ENCODE results near the gene KIAA1328. TPM values are rescaled to one million over a fixed set of nuclear protein-coding genes. Genes with fewer than 3 reads are reported as not detected.
A peak's percentile ranks its signal among the peaks of the same experiment; 100 is the strongest.

The KIAA1328 gene
- total RNA-seq, 2 donors from 2014 or later = 14.4 to 22.7 TPM

DNA sequence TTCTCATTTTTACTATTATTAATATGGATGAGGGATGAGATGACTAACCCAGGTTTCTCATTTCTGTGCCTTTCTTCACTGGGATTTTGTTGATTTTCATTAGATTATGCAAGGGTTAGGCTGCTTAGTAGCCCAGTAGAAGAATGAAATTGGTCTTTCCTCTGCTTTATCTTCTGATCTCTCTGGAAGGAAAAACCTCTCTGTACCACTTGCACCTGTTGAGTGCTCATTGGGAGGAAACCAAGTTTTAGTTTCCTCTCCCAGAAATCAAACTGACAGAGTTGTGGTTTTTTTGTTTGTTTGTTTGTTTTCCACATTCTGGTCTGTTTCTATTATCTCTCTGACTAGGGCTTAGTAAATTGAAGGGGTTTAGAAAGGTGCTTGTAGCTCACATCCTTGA lies 60.8 kb downstream of the KIAA1328 start:
- TF ChIP-seq, protein P1, sequence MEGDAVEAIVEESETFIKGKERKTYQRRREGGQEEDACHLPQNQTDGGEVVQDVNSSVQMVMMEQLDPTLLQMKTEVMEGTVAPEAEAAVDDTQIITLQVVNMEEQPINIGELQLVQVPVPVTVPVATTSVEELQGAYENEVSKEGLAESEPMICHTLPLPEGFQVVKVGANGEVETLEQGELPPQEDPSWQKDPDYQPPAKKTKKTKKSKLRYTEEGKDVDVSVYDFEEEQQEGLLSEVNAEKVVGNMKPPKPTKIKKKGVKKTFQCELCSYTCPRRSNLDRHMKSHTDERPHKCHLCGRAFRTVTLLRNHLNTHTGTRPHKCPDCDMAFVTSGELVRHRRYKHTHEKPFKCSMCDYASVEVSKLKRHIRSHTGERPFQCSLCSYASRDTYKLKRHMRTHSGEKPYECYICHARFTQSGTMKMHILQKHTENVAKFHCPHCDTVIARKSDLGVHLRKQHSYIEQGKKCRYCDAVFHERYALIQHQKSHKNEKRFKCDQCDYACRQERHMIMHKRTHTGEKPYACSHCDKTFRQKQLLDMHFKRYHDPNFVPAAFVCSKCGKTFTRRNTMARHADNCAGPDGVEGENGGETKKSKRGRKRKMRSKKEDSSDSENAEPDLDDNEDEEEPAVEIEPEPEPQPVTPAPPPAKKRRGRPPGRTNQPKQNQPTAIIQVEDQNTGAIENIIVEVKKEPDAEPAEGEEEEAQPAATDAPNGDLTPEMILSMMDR (IDR thresholded peaks at IDR 0.05) = no peak
- no peaks in the 10 kb centered on the region for H3K9me3 ChIP-seq
- no peaks in the 10 kb centered on the region for H3K27me3 ChIP-seq (replicated peaks; ENCODE audit: insufficient read depth)
- H3K4me3 ChIP-seq = no peak overlapping the region
- peak overlapping the region; percentile 7 to 72 for H3K27ac ChIP-seq
- H3K4me1 ChIP-seq (ENCODE audit: control insufficient read depth in 1 of 2, low read depth in 2 of 2) = peaks cover 23 to 32% of the 10 kb centered on the region in 2 donors
- DNase-seq (ENCODE audit: low spot score) (no peak), ATAC-seq (ENCODE audit: insufficient number of reproducible peaks, low FRiP score, low read depth) (no peak)
- no peaks in the 10 kb centered on the region for H3K36me3 ChIP-seq

DNA sequence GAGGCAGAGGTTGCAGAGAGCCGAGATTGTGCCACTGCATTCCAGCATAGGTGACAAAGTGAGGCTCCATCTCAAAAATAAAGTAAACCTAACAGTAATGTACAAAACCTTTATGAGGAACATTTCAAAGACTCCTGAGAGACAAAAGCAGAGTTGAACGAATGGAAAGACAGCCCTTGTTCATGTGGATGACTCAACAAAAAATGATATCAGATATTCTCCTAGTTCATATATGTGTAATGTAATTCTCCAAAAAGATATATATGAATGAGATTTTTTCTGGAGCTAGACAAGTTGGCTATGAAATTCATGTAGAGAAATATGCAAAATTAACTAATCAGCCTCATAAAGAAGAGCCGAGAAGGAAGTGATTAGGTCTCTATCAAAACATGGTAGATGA lies 61.7 kb downstream of the KIAA1328 start:
- peaks cover 23 to 32% of the 10 kb centered on the region in 2 donors for H3K4me1 ChIP-seq (ENCODE audit: control insufficient read depth in 1 of 2, low read depth in 2 of 2)
- TF ChIP-seq, protein P1 (IDR thresholded peaks at IDR 0.05) = no peak
- no peaks in the 10 kb centered on the region for H3K27me3 ChIP-seq (replicated peaks; ENCODE audit: insufficient read depth)
- H3K9me3 ChIP-seq = no peaks in the 10 kb centered on the region
- H3K4me3 ChIP-seq = no peak overlapping the region
- no peak for DNase-seq (ENCODE audit: low spot score)
- H3K36me3 ChIP-seq = no peaks in the 10 kb centered on the region
- no peak overlapping the region for H3K27ac ChIP-seq
- ATAC-seq (ENCODE audit: insufficient number of reproducible peaks, low FRiP score, low read depth) = no peak

DNA sequence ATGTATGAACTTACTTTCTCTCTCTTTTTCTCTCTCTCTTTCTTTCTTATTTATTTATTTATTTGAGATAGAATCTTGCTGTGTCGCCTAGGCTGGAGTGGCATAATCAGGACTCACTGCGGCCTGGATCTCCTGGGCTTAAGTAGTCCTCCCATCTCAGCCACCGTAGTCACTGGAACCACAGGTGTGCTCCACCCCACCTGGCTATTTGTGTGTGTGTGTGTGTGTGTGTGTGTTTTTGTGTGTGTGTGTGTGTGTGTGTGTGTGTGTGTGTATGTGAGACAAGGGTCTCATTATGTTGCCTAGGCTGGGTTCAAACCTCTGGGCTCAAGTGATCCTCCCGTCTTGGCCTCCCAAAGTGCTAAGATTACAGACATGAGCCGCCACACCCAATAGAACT lies 64.3 kb downstream of the KIAA1328 start:
- Histone ChIP-seq H3K4me1 (ENCODE audit: control insufficient read depth in 1 of 2, low read depth in 2 of 2) (peaks cover 12 to 16% of the 10 kb centered on the region in 2 donors), H3K4me3 (no peak overlapping the region), H3K36me3 (no peaks in the 10 kb centered on the region), H3K27ac (no peak overlapping the region), H3K9me3 (no peaks in the 10 kb centered on the region), H3K27me3 (replicated peaks; ENCODE audit: insufficient read depth) (no peaks in the 10 kb centered on the region)
- no peak for ATAC-seq (ENCODE audit: insufficient number of reproducible peaks, low FRiP score, low read depth)
- no peak for DNase-seq (ENCODE audit: low spot score)
- TF ChIP-seq, protein P1 (IDR thresholded peaks at IDR 0.05) = no peak

DNA sequence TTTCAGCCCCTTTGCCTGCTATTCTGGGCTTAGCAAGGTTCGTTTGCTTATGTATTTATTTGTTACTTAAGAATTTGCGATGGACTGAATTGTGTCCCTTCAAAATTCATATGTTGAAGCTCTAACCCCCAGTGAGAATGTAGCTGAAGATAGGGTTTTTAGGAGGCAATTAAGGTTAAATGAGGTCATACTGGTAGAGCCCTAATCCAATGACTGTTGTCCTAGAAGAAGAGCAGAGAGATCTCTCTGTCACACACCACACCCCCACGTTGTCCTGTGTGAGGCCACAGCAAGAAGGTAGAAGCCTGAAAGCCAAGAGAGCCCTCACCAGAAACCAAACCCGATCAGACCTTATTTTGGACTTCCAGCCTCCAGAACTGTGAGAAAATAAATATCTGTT lies 66.7 kb downstream of the KIAA1328 start:
- H3K4me1 ChIP-seq (ENCODE audit: control insufficient read depth in 1 of 2, low read depth in 2 of 2) = no peaks in the 10 kb centered on the region
- H3K27me3 ChIP-seq (replicated peaks; ENCODE audit: insufficient read depth) = no peaks in the 10 kb centered on the region
- H3K4me3 ChIP-seq = no peak overlapping the region
- DNase-seq (ENCODE audit: low spot score) (no peak), ATAC-seq (ENCODE audit: insufficient number of reproducible peaks, low FRiP score, low read depth) (no peak)
- H3K27ac ChIP-seq = no peak overlapping the region
- H3K36me3 ChIP-seq = no peaks in the 10 kb centered on the region
- TF ChIP-seq, protein P1 (IDR thresholded peaks at IDR 0.05) = no peak
- H3K9me3 ChIP-seq = peaks cover 3% of the 10 kb centered on the region

DNA sequence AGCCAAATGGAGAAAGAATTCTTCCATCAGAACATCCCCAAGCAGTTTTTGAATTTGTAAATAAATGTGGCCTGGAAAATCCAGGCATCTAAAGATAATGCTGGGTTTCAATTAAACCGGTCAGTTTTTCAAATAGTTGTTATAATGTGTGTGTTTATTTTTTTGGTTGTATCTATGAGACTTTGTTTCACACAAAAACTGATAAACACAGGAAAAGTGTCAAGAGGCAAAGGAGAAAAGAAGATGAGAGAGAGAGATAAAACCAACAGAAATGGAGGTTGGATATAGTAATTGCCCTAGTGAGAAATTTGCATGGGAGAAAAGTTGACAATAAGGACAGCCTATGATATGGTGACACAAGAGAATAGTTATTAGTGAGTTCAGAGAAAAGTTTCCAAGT lies 68.3 kb downstream of the KIAA1328 start:
- ATAC-seq (ENCODE audit: insufficient number of reproducible peaks, low FRiP score, low read depth) = no peak
- TF ChIP-seq, protein P1 (IDR thresholded peaks at IDR 0.05) = no peak
- no peaks in the 10 kb centered on the region for H3K27me3 ChIP-seq (replicated peaks; ENCODE audit: insufficient read depth)
- peaks cover 1 to 14% of the 10 kb centered on the region in 2 donors for H3K4me1 ChIP-seq (ENCODE audit: control insufficient read depth in 1 of 2, low read depth in 2 of 2)
- H3K36me3 ChIP-seq = no peaks in the 10 kb centered on the region
- H3K9me3 ChIP-seq = peaks cover 3% of the 10 kb centered on the region
- H3K4me3 ChIP-seq = no peak overlapping the region
- H3K27ac ChIP-seq = no peak overlapping the region
- DNase-seq (ENCODE audit: low spot score) = no peak
